Measurements from ENCODE around the gene GBE1.

The GBE1 gene

GRCh38 chr3:81695302-81695701 is 66.1 kb downstream of the GBE1 start:
- no peak for DNase-seq

GRCh38 chr3:81694662-81695061 is 66.8 kb downstream of the GBE1 start:
- DNase-seq: no peak

- no peak for DNase-seq
These were observed 68.7 kb downstream of the GBE1 start for GRCh38 chr3:81692766-81693165.

GRCh38 chr3:81689617-81690016 is 71.8 kb downstream of the GBE1 start:
- DNase-seq: no peak

GRCh38 chr3:81684751-81685395 is 76.6 kb downstream of the GBE1 start:
- no peak for DNase-seq

GRCh38 chr3:81676706-81677456 is 84.6 kb downstream of the GBE1 start:
- DNase-seq: no peak

- no peak for DNase-seq
These were observed 86.8 kb downstream of the GBE1 start for GRCh38 chr3:81674690-81675089.

- DNase-seq: no peak
These were observed 93.2 kb downstream of the GBE1 start for GRCh38 chr3:81668283-81668682.

GRCh38 chr3:81666502-81667121 is 94.8 kb downstream of the GBE1 start:
- DNase-seq: no peak

- no peak for DNase-seq
These were observed 98.3 kb downstream of the GBE1 start for GRCh38 chr3:81663114-81663513.

- no peak for DNase-seq
These were observed 101.4 kb downstream of the GBE1 start for GRCh38 chr3:81660036-81660435.

- DNase-seq: no peak
These were observed 103.0 kb downstream of the GBE1 start for GRCh38 chr3:81658322-81658997.

- no peak for DNase-seq
These were observed 110.3 kb downstream of the GBE1 start for GRCh38 chr3:81651139-81651538.

GRCh38 chr3:81650187-81650586 is 111.3 kb downstream of the GBE1 start:
- no peak for DNase-seq

- DNase-seq: no peak
These were observed 116.2 kb downstream of the GBE1 start for GRCh38 chr3:81645248-81645647.

- no peak for DNase-seq
These were observed 117.7 kb downstream of the GBE1 start for GRCh38 chr3:81643721-81644120.

GRCh38 chr3:81638480-81638879 is 123.0 kb downstream of the GBE1 start:
- DNase-seq: no peak

GRCh38 chr3:81632659-81633058 is 128.8 kb downstream of the GBE1 start:
- DNase-seq: no peak

GRCh38 chr3:81624756-81625155 is 136.7 kb downstream of the GBE1 start:
- no peak for DNase-seq

GRCh38 chr3:81622395-81622794 is 139.1 kb downstream of the GBE1 start:
- DNase-seq: no peak

- DNase-seq: no peak
These were observed 140.2 kb downstream of the GBE1 start for GRCh38 chr3:81621277-81621676.

GRCh38 chr3:81620849-81621248 is 140.6 kb downstream of the GBE1 start:
- DNase-seq: no peak

- no peak for DNase-seq
These were observed 148.7 kb downstream of the GBE1 start for GRCh38 chr3:81612768-81613167.

GRCh38 chr3:81602781-81603180 is 158.7 kb downstream of the GBE1 start:
- DNase-seq: no peak
